Bronchus fibroblast of lung (primary cell): Measurements from ENCODE around the gene BAZ1A. TPM values are rescaled to one million over a fixed set of nuclear protein-coding genes. Genes with fewer than 3 reads are reported as not detected.

Experiments
- total RNA-seq: library from RNA; depleted of rRNA; stranded (reverse); fragments of >200 nt; gene quantifications from 2 replicates; pipeline ENCODE4 v1.2.3, GENCODE V29; 2015

The BAZ1A gene
- total RNA-seq: 16.2 and 23.7 TPM in 2 replicates

DNA sequence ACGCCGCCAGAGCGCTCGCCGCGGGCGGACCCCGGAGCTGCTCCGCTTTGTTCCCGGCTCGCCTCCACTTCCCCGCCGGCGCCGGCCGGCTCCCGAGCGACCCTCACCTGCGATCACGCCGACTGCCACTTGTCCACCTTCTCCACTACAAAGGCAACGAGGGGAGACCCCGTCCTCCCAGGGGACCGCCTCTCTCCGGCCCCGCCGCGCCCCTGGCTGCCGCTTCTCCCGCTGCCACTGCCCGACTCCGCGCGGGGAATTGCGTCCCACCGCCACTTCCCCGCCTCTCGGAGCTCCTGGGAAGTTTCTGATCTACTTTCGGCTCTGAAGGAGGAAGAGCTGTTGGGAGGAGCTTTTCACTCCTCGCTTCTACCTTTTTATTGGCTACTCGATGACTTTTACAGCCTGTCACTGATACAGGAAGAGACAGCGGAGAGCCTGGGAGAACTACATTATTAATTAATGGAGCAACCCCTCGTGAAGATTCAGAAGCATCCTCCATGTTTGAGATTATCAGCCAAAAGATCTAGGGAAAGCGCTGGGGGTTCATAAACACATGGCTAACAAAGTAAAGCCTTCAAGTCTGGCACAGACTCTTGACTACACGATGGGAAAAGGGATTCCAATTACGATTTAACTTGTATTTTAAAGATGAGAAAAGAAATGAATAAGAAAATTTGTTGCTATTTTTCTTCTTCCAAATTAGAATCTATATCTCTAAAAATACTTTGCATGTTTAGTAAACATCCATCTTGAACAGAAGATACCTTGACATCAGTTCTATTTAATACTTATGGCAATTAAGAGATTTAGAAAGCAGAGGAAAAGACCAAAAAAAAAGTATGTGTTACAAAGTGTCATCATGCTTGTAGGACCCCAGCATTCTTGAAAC, at the start of gene BAZ1A:
Gene BAZ1A (minus strand): TSS at position 330 of the 892 bp plus-strand sequence. CDS start 756 bp downstream, outside the sequence.

DNA sequence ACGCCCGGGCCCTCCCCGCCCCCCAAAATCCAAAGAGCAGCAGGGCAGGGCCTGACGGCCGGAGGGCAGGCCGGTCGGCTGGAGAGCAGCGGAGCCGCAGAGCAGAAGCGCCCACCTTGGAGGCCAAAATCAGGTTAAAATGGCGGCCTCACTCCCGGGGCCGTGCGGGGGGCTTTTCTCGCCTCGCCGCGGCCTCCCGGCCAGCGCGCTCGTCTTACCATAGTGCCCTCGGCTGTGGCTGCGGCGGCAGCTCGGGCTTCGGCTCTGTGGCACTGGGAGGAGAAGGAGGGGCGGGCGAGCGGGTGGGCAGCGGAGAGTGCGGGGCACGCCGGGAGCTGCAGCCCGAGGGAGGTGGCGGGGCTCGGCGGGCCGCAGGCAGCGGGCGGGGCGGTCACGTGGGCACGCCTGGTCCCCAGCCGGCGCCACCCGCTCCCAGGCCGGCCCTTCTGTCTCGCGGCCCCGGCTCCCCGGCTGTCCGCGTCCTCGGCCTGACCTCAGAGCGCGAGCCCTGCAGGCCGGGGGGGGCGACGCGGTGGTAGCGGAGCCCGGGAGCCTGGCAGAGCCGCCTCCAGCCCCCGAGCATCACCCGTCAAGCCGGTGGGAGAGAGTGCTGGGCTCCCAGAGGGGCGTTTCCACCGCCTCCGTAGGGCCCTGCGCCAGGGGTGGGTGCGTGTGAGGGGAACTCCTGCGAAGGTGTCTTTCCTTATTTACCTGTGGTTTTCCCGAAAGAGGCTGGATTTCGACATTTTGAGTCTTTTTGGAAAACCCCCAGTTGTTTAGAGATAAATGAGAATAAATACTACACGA, 160.6 kb downstream of the BAZ1A start, which contains the start of gene CFL2:
Gene CFL2 (minus strand): TSS at position 274 of the 807 bp plus-strand sequence. CDS start 53 bp downstream, at position 221.

Other genes with a start within 250 kb of the BAZ1A start
- gene SNX6, start 245.2 kb downstream of the BAZ1A start, total RNA-seq: 148 and 157 TPM in 2 replicates
- 68.7 and 82.9 TPM in 2 replicates for gene CFL2, start 160.8 kb downstream of the BAZ1A start, total RNA-seq
- 49.7 and 59.7 TPM in 2 replicates for gene SRP54, start 107.6 kb upstream of the BAZ1A start, total RNA-seq
- 23.0 and 28.7 TPM in 2 replicates for gene FAM177A1, start 170.9 kb upstream of the BAZ1A start, total RNA-seq
- gene PPP2R3C, start 246.6 kb upstream of the BAZ1A start, total RNA-seq: 21.4 and 28.9 TPM in 2 replicates
- gene PRORP, start 247.2 kb upstream of the BAZ1A start, total RNA-seq: 29.7 and 29.8 TPM in 2 replicates